Activated T-helper 2 cell treated with anti-CD3 and anti-CD28 coated beads, Interferon-gamma antibody, Interleukin-2, Interleukin-4, amounts not matched to agents 10 μg/mL and 5 μg/mL and 100 μg/mL, durations not matched to agents 14 hours and 24 hours and 36 hours (primary cell): ENCODE results near the gene TBL1X. TPM values are rescaled to one million over a fixed set of nuclear protein-coding genes. Genes with fewer than 3 reads are reported as not detected.
"Not testable (repeated sequence)": the region's sequence is repeated elsewhere in the genome, so short reads cannot be mapped to it uniquely, and the experiment has no call there.

Experiments used
- DNase-seq: peaks from one replicate; pipeline ENCODE4 v3.0.0; 2021; ENCODE audit warnings: low spot score
- H3K27ac Mint-ChIP-seq: one replicate; pipeline ENCODE4 v1.8.0; 2021; ENCODE audit warnings: mixed read lengths
- H3K27me3 Mint-ChIP-seq: one replicate; pipeline ENCODE4 v1.8.0; 2021; ENCODE audit warnings: low read depth, mixed read lengths
- H3K36me3 Mint-ChIP-seq: one replicate; pipeline ENCODE4 v1.8.0; 2021; ENCODE audit warnings: low read depth, mixed read lengths
- H3K4me1 Mint-ChIP-seq: one replicate; pipeline ENCODE4 v1.8.0; 2021; ENCODE audit warnings: low read depth, mixed read lengths
- H3K4me3 Mint-ChIP-seq: one replicate; pipeline ENCODE4 v1.8.0; 2021; ENCODE audit warnings: low read depth, mild to moderate bottlenecking, moderate library complexity, mixed read lengths
- H3K9me3 Mint-ChIP-seq: one replicate; pipeline ENCODE4 v1.8.0; 2021; ENCODE audit warnings: mixed read lengths
- intact Hi-C: fragments of 100-400 bp; cut with micrococcal nuclease; formaldehyde crosslinking; loops from one replicate; pipeline ENCODE4 v1.15.1; 2023
- total RNA-seq: library from RNA; stranded (reverse); gene quantifications from 2 replicates; pipeline ENCODE4 v1.2.3, GENCODE V29; 2022

TBL1X gene
- total RNA-seq: 49.0 and 53.2 TPM in 2 replicates

GRCh38 chrX:9464435-9465371, at the start of gene TBL1X:
Gene TBL1X, plus strand, starts transcription at chrX:9465058. Its CDS starts 188,529 bp downstream, at chrX:9653587.
- intact Hi-C loops: loop anchor here (1.0 to 10.0 kb wide), 7 partner anchors 8 to 538 kb away; no protein-coding TSS in a partner anchor
- DNase-seq: peak; percentile 42
- H3K27me3 Mint-ChIP-seq: no peaks in the 10 kb centered on the region
- peaks cover 22% of the 10 kb centered on the region for H3K36me3 Mint-ChIP-seq
- H3K4me1 Mint-ChIP-seq: peaks cover 32% of the 10 kb centered on the region
- H3K9me3 Mint-ChIP-seq: no peaks in the 10 kb centered on the region
- H3K27ac Mint-ChIP-seq: peak within 1 kb of the TSS; percentile 76
- peak within 1 kb of the TSS; percentile 69 for H3K4me3 Mint-ChIP-seq

DNA sequence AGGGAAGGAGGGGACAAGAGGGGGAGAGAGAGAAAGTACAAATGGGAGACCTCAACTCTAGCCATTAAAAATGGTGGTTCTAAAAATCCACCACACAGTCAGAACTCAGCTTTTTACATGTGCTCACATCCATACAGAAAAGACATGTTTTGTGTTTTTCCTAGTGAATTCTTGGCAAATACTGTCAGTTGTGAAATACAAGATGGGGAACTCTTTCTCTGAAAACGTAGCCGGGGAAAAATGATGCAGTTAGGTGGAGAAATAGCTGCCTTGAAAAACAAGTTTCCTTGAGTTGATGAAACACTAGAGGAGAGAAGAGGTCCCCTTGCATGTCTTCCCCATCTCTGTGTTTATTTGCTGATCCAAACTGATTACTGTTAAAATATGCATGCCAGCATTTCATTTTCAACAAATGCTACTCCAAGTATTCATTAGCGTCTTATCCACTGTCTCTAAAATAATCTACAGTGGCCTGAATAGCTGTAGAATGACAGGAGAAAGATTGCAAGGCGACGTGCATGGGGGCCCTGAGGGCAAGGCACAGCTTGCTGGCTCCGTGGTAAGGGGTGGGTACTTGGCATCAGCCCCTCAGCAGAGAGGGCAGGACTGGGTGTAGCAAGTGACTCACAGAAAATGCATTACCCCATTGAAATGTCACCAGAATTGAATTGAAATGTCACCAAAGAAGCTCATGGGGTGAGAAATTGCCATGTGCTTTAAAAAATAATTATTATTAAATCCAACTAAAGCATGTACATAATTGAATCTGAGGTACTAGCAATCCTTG, 48.1 kb upstream of the TBL1X start:
- Mint-ChIP-seq H3K9me3 (no peaks in the 10 kb centered on the region), H3K4me1 (peaks cover 2% of the 10 kb centered on the region), H3K36me3 (no peaks in the 10 kb centered on the region), H3K27ac (no peak overlapping the region), H3K4me3 (no peak overlapping the region), H3K27me3 (peaks cover 3% of the 10 kb centered on the region)
- intact Hi-C loops: no loop called here
- DNase-seq: no peak

DNA sequence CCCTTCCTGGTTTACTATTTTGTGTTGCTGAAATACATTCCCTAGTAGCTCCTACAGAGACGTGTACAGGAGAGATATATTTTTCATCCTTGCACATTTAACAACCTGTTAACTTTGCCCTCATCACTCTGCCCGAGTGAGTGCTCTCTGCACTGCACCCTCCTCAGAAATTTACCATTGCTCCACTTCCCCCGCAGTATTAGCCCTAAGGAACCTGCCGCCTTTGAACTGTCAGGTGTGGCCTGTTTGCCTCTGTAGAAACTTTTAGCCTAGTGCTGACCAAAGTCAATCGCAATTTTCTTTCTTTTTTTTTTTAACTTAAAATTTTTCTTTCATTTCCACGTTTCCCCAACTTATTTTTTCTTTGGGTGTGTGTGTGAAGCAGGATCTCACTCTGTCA, 46.6 kb upstream of the TBL1X start:
- Mint-ChIP-seq H3K27me3 (peaks cover 3% of the 10 kb centered on the region), H3K36me3 (no peaks in the 10 kb centered on the region), H3K27ac (no peak overlapping the region), H3K4me1 (peaks cover 2% of the 10 kb centered on the region), H3K9me3 (no peaks in the 10 kb centered on the region), H3K4me3 (no peak overlapping the region)
- DNase-seq: no peak
- intact Hi-C loops: no loop called here

DNA sequence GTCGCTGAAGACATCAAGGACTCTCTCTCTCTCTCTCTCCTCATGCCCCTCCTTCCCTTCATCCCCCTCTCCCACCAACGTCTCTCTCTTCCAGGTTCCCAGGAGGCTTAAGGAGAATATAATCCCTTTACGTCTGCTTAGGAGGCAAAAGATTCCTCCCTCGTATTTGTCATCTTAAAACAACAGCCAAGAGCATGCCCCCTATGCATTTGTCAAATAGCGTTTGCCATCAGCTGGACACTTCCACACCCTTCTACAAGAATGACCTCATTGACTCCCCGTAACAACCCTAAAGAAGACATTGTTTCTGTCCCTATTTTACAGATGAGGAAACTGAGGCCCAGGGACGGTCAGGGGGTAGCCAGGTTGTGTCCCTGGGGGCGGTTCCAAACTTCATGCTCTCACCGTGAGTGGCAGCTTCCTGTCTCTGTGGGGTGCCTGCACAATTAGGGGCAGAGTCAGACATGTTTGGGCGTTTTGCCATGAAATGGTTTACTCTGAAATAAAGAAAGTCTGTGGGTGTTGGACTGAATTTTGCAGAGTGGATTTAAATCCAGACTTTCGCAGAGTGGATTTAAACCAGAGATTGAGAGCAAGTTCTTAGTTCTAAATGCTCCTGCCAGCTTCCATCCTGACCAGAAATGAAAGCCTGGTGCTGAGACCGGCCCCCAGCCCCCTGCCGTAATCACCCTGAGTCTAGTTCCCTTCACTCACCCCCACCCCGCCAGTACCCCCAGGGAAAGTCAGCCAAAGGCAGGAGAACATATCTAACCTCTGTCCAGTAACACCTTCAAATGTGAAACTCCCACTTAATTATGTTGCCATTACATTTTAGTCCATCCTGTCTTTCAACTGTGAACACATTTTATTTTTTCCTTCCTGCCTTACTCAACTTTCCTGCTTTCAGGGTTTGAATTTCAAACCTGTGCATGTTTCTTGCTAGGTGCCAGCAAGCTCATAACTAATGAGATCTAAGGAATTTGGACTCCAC, 44.3 kb upstream of the TBL1X start:
- H3K9me3 Mint-ChIP-seq: peaks cover 3% of the 10 kb centered on the region
- H3K4me3 Mint-ChIP-seq: no peak overlapping the region
- H3K4me1 Mint-ChIP-seq: peaks cover 2% of the 10 kb centered on the region
- intact Hi-C loops: no loop called here
- DNase-seq: no peak
- peaks cover 3% of the 10 kb centered on the region for H3K27me3 Mint-ChIP-seq
- no peak overlapping the region for H3K27ac Mint-ChIP-seq
- H3K36me3 Mint-ChIP-seq: no peaks in the 10 kb centered on the region

GRCh38 chrX:9429767-9430166, 35.1 kb upstream of the TBL1X start:
- no peak overlapping the region for H3K4me3 Mint-ChIP-seq
- H3K4me1 Mint-ChIP-seq: no peaks in the 10 kb centered on the region
- H3K27me3 Mint-ChIP-seq: no peaks in the 10 kb centered on the region
- H3K9me3 Mint-ChIP-seq: peaks cover 6% of the 10 kb centered on the region
- DNase-seq: no peak
- H3K27ac Mint-ChIP-seq: no peak overlapping the region
- intact Hi-C loops: no loop called here
- no peaks in the 10 kb centered on the region for H3K36me3 Mint-ChIP-seq

DNA sequence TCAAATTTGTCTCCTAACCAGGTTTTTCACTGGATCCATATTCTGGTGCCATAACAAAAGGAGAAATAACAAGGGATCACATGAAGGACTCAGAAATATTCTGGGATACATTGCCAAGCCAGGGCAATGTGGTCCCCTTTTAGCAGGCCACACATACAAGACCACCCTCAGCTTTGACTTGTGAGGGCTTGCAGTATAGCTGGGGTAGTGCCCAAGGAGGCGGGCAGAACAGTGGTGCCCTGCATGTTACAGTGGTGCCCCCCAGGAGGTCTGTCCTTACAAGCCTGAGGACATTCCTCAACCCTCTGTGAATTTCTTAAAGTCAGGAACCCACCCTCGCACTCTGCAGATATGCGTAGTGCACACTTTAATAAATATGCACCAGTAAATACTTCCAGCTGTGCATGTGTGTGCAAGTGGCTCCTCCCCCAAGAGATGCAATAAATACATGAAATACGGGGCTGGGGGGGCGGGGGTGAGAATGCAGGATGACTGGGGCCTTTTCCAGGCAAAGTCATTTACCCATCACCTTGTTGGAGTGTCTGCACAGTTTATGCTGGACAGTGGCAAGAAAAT, 34.4 kb upstream of the TBL1X start:
- H3K9me3 Mint-ChIP-seq: peaks cover 6% of the 10 kb centered on the region
- intact Hi-C loops: no loop called here
- H3K27me3 Mint-ChIP-seq: no peaks in the 10 kb centered on the region
- no peak for DNase-seq
- H3K4me1 Mint-ChIP-seq: no peaks in the 10 kb centered on the region
- no peak overlapping the region for H3K4me3 Mint-ChIP-seq
- no peaks in the 10 kb centered on the region for H3K36me3 Mint-ChIP-seq
- H3K27ac Mint-ChIP-seq: no peak overlapping the region

DNA sequence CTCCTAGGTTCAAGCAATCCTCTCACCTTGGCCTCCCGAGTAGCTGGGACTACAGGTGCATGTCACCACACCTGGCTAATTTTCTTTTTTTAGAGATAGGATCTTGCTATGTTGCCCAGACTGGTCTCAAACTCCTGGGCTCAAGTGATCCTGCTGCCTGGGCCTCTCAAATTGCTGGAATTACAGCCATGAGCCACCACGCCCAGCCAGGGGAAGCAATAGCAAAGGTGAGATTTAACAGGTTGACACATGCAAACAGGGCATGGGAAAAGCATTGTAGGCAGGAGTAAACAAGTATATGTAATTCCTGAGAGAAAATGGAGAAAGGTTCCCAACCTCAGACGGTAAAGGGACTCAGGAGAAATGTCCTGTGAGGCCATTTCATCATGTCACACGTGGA, 33.6 kb upstream of the TBL1X start:
- H3K27ac Mint-ChIP-seq: no peak overlapping the region
- H3K36me3 Mint-ChIP-seq: no peaks in the 10 kb centered on the region
- H3K4me1 Mint-ChIP-seq: no peaks in the 10 kb centered on the region
- DNase-seq: no peak
- H3K27me3 Mint-ChIP-seq: no peaks in the 10 kb centered on the region
- intact Hi-C loops: no loop called here
- H3K4me3 Mint-ChIP-seq: no peak overlapping the region
- no peaks in the 10 kb centered on the region for H3K9me3 Mint-ChIP-seq

DNA sequence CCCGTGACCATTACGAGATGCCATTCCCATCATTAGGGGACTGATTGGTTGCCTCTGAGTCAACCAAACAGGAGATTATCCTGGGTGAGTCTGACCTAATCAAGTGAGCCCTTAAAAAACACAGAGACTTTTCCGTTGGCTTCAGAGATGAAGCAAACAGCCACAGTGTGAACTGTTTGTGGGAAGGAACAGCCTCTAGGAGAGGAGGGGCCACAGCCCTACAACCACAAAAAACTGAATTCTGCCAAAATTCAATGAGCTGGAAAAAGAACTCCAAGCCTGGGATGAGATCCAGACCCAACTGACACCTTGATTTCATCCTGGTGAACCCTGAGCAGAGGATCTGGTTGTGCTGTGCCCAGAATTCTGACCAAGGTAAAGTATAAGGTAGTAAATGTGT, 31.3 kb upstream of the TBL1X start:
- H3K4me3 Mint-ChIP-seq: no peak overlapping the region
- no peak for DNase-seq
- H3K9me3 Mint-ChIP-seq: no peaks in the 10 kb centered on the region
- H3K27me3 Mint-ChIP-seq: no peaks in the 10 kb centered on the region
- H3K4me1 Mint-ChIP-seq: no peaks in the 10 kb centered on the region
- no peaks in the 10 kb centered on the region for H3K36me3 Mint-ChIP-seq
- H3K27ac Mint-ChIP-seq: no peak overlapping the region
- intact Hi-C loops: no loop called here

DNA sequence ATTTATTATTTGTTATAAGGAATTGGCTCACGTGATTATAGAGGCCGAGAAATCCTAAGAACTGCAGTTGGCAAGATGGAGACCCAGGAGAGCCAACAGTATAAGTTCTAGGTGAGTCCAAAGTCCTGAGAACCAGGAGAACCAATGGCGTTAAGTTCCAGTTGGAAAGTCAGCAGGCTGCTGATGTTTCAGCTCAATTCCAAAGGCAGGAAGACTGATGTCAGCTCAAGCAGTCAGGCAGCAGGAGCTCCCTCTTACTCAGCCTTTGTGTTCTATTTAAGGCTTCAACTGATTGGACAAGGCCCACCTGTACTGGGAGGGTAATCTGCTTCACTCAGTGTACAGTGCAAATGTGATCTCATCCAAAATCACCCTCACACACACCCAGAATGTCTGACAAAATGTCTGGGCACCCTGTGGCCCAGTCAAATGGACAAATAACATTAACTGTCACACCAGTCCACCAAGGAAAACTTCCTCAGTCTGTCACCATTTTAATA, 30.8 kb upstream of the TBL1X start:
- no peaks in the 10 kb centered on the region for H3K27me3 Mint-ChIP-seq
- H3K27ac Mint-ChIP-seq: no peak overlapping the region
- H3K36me3 Mint-ChIP-seq: no peaks in the 10 kb centered on the region
- no peak overlapping the region for H3K4me3 Mint-ChIP-seq
- intact Hi-C loops: no loop called here
- DNase-seq: no peak
- no peaks in the 10 kb centered on the region for H3K9me3 Mint-ChIP-seq
- no peaks in the 10 kb centered on the region for H3K4me1 Mint-ChIP-seq

- H3K27me3 Mint-ChIP-seq, H3K9me3 Mint-ChIP-seq, H3K4me3 Mint-ChIP-seq, H3K27ac Mint-ChIP-seq, DNase-seq, H3K36me3 Mint-ChIP-seq, intact Hi-C loops, H3K4me1 Mint-ChIP-seq: not testable (repeated sequence)
These were observed 29.8 kb upstream of the TBL1X start for GRCh38 chrX:9435086-9435485.

- Mint-ChIP-seq H3K9me3 (no peaks in the 10 kb centered on the region), H3K36me3 (no peaks in the 10 kb centered on the region), H3K27me3 (no peaks in the 10 kb centered on the region), H3K4me3 (no peak overlapping the region), H3K27ac (no peak overlapping the region), H3K4me1 (peaks cover 9% of the 10 kb centered on the region)
- intact Hi-C loops: no loop called here
- DNase-seq: no peak
These were observed 28.0 kb upstream of the TBL1X start for GRCh38 chrX:9436812-9437211.
